ENCODE results near the gene FNDC8.

The FNDC8 gene

GRCh38 chr17:35079547-35080423 lies 41.6 kb upstream of the FNDC8 start:
- ChIA-PET POLR2A (ENCODE audit: low non-redundant PET) (no interaction called here), CTCF (interaction anchor here (0.7 kb wide), 1 partner anchor 627 kb away, joined by 4 read pairs; no protein-coding TSS in a partner anchor)
- DNase-seq (ENCODE audit: low spot score): peak; percentile 58
- H3K27ac ChIP-seq: no peak overlapping the region
- TF ChIP-seq CTCF (conservative IDR thresholded peaks at IDR 0.05; ENCODE audit: low read depth): no peak

GRCh38 chr17:35080536-35080935 lies 40.9 kb upstream of the FNDC8 start:
- no peak for DNase-seq (ENCODE audit: low spot score)
- POLR2A ChIA-PET (ENCODE audit: low non-redundant PET): no interaction called here
- H3K27ac ChIP-seq: no peak overlapping the region
- CTCF ChIA-PET: no interaction called here
- no peak for TF ChIP-seq CTCF (conservative IDR thresholded peaks at IDR 0.05; ENCODE audit: low read depth)

- POLR2A ChIA-PET (ENCODE audit: low non-redundant PET): no interaction called here
- H3K27ac ChIP-seq: no peak overlapping the region
- CTCF ChIA-PET: no interaction called here
- DNase-seq (ENCODE audit: low spot score): no peak
- no peak for TF ChIP-seq CTCF (conservative IDR thresholded peaks at IDR 0.05; ENCODE audit: low read depth)
These were observed 39.8 kb upstream of the FNDC8 start for GRCh38 chr17:35081638-35082037.

- no peak overlapping the region for H3K27ac ChIP-seq
- TF ChIP-seq CTCF (conservative IDR thresholded peaks at IDR 0.05; ENCODE audit: low read depth): no peak
- ChIA-PET CTCF (interaction anchor here (0.8 kb wide), 1 partner anchor 37 kb away, joined by 3 read pairs; the partner anchor contains the start of gene RAD51D), POLR2A (ENCODE audit: low non-redundant PET) (no interaction called here)
- DNase-seq (ENCODE audit: low spot score): peak; percentile 79
These were observed 39.2 kb upstream of the FNDC8 start for GRCh38 chr17:35082073-35082657.

GRCh38 chr17:35083071-35083470 lies 38.3 kb upstream of the FNDC8 start:
- CTCF ChIA-PET: interaction anchor here (0.5 to 0.8 kb wide), 2 partner anchors 11 to 36 kb away, joined by 3 to 5 read pairs; partner anchors contain the start of gene RAD51D
- no peak for TF ChIP-seq CTCF (conservative IDR thresholded peaks at IDR 0.05; ENCODE audit: low read depth)
- no peak overlapping the region for H3K27ac ChIP-seq
- POLR2A ChIA-PET (ENCODE audit: low non-redundant PET): no interaction called here
- DNase-seq (ENCODE audit: low spot score): no peak

GRCh38 chr17:35084987-35085386 lies 36.4 kb upstream of the FNDC8 start:
- CTCF ChIA-PET: interaction anchor here (0.6 kb wide), 1 partner anchor 748 kb away, joined by 4 read pairs; no protein-coding TSS in a partner anchor
- H3K27ac ChIP-seq: peak overlapping the region; percentile 70
- POLR2A ChIA-PET (ENCODE audit: low non-redundant PET): no interaction called here
- peak; percentile 70 for DNase-seq (ENCODE audit: low spot score)
- no peak for TF ChIP-seq CTCF (conservative IDR thresholded peaks at IDR 0.05; ENCODE audit: low read depth)
